ENCODE data around the gene PELI2.

PELI2 gene

DNA sequence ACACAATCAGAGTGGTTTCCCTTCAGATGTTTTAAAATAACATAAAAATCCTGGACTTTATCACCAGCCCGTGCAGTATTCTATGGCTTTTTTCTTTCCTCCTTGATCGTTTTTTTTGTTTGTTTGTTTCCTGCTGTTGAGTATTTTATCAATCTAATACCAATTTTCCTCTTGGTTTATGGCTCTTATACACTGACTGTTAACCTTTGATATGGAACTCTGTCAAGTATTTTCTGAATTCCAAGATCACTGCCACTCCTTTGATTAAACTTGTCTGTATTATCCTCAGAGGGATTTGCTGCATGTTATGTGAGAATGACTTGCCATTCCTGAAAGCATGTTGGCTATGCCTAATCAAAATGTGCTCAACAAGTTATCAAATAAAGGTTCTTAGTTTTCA lies 88.4 kb downstream of the PELI2 start:
- no peak overlapping the region for H3K27ac ChIP-seq (ENCODE audit: extremely low read depth, low read depth, low read length)
- H3K4me1 ChIP-seq (ENCODE audit: control insufficient read depth, insufficient read depth, low read length): peaks cover 8% of the 10 kb centered on the region
- ChIA-PET CTCF (no interaction called here), POLR2A (no interaction called here)
- no peaks in the 10 kb centered on the region for H3K9me3 ChIP-seq (ENCODE audit: control insufficient read depth, insufficient read depth, low read depth, low read length)
- TF ChIP-seq ZNF350 (tag by site-specific recombination; IDR thresholded peaks at IDR 0.05): no peak
- peak; percentile 32; the same call in 1 of the 2 replicates for TF ChIP-seq PRDM6 (tag by site-specific recombination; IDR thresholded peaks at IDR 0.05)
- no peak for TF ChIP-seq ZNF843 (tag by site-specific recombination; IDR thresholded peaks at IDR 0.05)
- TF ChIP-seq, protein P1, sequence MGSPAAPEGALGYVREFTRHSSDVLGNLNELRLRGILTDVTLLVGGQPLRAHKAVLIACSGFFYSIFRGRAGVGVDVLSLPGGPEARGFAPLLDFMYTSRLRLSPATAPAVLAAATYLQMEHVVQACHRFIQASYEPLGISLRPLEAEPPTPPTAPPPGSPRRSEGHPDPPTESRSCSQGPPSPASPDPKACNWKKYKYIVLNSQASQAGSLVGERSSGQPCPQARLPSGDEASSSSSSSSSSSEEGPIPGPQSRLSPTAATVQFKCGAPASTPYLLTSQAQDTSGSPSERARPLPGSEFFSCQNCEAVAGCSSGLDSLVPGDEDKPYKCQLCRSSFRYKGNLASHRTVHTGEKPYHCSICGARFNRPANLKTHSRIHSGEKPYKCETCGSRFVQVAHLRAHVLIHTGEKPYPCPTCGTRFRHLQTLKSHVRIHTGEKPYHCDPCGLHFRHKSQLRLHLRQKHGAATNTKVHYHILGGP (tag by site-specific recombination; IDR thresholded peaks at IDR 0.05): peak; percentile 50; the same call in 1 of the 2 replicates
- TF ChIP-seq BCL11A (tag by site-specific recombination; IDR thresholded peaks at IDR 0.05; ENCODE audit: low read depth): no peak
- H3K36me3 ChIP-seq (ENCODE audit: control insufficient read depth in 2 of 2, insufficient read depth in 1 of 2, low read length in 2 of 2): no peaks in the 10 kb centered on the region
- no peak overlapping the region for H3K4me3 ChIP-seq (ENCODE audit: low read depth, low read length)

GRCh38 chr14:56207626-56208292 lies 89.5 kb downstream of the PELI2 start:
- Histone ChIP-seq H3K27ac (ENCODE audit: extremely low read depth, low read depth, low read length) (no peak overlapping the region), H3K4me1 (ENCODE audit: control insufficient read depth, insufficient read depth, low read length) (peaks cover 8% of the 10 kb centered on the region), H3K9me3 (ENCODE audit: control insufficient read depth, insufficient read depth, low read depth, low read length) (no peaks in the 10 kb centered on the region), H3K4me3 (ENCODE audit: low read depth, low read length) (no peak overlapping the region), H3K36me3 (ENCODE audit: control insufficient read depth in 2 of 2, insufficient read depth in 1 of 2, low read length in 2 of 2) (no peaks in the 10 kb centered on the region)
- no peak for TF ChIP-seq ZNF621 (tag by site-specific recombination; IDR thresholded peaks at IDR 0.05)
- ChIA-PET POLR2A (no interaction called here), CTCF (interaction anchor here (0.6 to 0.7 kb wide), 2 partner anchors 37 to 103 kb away, joined by 3 to 4 read pairs; no protein-coding TSS in a partner anchor)

DNA sequence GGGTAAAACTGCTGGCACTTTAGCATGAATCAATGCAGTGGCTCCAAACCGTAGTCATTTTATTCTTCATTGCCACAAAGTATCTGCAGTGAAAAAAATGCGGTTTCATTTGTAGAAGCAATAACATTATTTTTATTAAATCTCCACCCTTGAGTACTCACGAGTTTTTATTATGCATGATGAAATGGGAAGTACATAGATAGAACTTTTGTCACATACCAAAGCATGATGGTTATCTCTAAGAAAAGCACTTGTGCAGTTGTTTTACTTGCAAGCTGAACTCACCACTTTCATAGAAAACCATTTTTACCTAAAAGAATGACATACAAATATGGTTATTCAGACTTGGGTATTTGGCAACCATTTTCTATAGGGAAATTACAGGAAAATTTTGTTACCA lies 90.3 kb downstream of the PELI2 start:
- Histone ChIP-seq H3K27ac (ENCODE audit: extremely low read depth, low read depth, low read length) (no peak overlapping the region), H3K9me3 (ENCODE audit: control insufficient read depth, insufficient read depth, low read depth, low read length) (no peaks in the 10 kb centered on the region), H3K36me3 (ENCODE audit: control insufficient read depth in 2 of 2, insufficient read depth in 1 of 2, low read length in 2 of 2) (no peaks in the 10 kb centered on the region), H3K4me1 (ENCODE audit: control insufficient read depth, insufficient read depth, low read length) (peaks cover 8% of the 10 kb centered on the region), H3K4me3 (ENCODE audit: low read depth, low read length) (no peak overlapping the region)
- CTCF ChIA-PET: interaction anchor here (0.6 kb wide), 1 partner anchor 104 kb away, joined by 4 read pairs; no protein-coding TSS in a partner anchor
- TF ChIP-seq ZNF600 (tag by site-specific recombination; IDR thresholded peaks at IDR 0.05) (no peak), ZNF138 (tag by site-specific recombination; IDR thresholded peaks at IDR 0.05; ENCODE audit: borderline replicate concordance) (no peak), ZNF830 (tag by site-specific recombination; IDR thresholded peaks at IDR 0.05; ENCODE audit: low read depth) (no peak), ZFP3 (tag by site-specific recombination; IDR thresholded peaks at IDR 0.05; ENCODE audit: low read depth) (no peak), GLI4 (tag by site-specific recombination; IDR thresholded peaks at IDR 0.05) (no peak), PRDM6 (tag by site-specific recombination; IDR thresholded peaks at IDR 0.05) (0 out of 2 replicates have a peak, but pooled peaks have one; percentile 36), ZNF324 (tag by site-specific recombination; IDR thresholded peaks at IDR 0.05) (no peak), ZNF585B (tag by site-specific recombination; IDR thresholded peaks at IDR 0.05) (no peak), ZNF18 (tag by site-specific recombination; IDR thresholded peaks at IDR 0.05) (no peak)
- POLR2A ChIA-PET: no interaction called here
